GM12878 (cell line): ENCODE results near the gene ZSWIM9. TPM values are rescaled to one million over a fixed set of nuclear protein-coding genes. Genes with fewer than 3 reads are reported as not detected.

Source experiments
- CEBPZ ChIP-seq: fragments of 150-350 bp; IDR thresholded peaks from 2 replicates; pipeline ENCODE4 v1.6.1; 2016; ENCODE audit warnings: low read depth, low read length
- CUX1 ChIP-seq: IDR thresholded peaks from 2 replicates; pipeline ENCODE4 v1.6.1; 2012; ENCODE audit warnings: improper control_type of control experiment, low read depth, low read length; ENCODE audit not compliant: insufficient replicate concordance
- PAX8 ChIP-seq: fragments of 450-650 bp; IDR thresholded peaks from 2 replicates; pipeline ENCODE4 v1.6.1; 2017; ENCODE audit warnings: mild to moderate bottlenecking, moderate library complexity
- RAD21 ChIP-seq: IDR thresholded peaks from 2 replicates; pipeline ENCODE4 v1.6.1; 2011; ENCODE audit warnings: mild to moderate bottlenecking, low read depth, low read length, moderate library complexity; ENCODE audit not compliant: insufficient read depth
- SREBF2 ChIP-seq: IDR thresholded peaks from 2 replicates; pipeline ENCODE4 v1.6.1; 2012; ENCODE audit warnings: mild to moderate bottlenecking, low read length
- STAT3 ChIP-seq: IDR thresholded peaks from 2 replicates; pipeline ENCODE4 v1.6.1; 2011; ENCODE audit warnings: low read depth, low read length, improper control_type of control experiment
- polyA plus RNA-seq, 11 experiments: library from polyadenylated mRNA; depleted of rRNA in 4 of 11; unstranded in 6 of 11; stranded (reverse) in 5 of 11; fragments of >200 nt; fragmentation: Nextera tagmentation in 4 of 11; fragmentation: Illumina TruSeq in 1 of 11; extraction: Ambion mirVana in 4 of 11; extraction: Trizol in 1 of 11; gene quantifications; 1 replicate in 1 of 11; 2 replicates in 10 of 11; pipeline versions ENCODE4 v1.2.1 to v1.2.3, GENCODE V29; 2011 to 2016; ENCODE audit warnings: inconsistent platforms in 2 of 11, missing spikeins in 2 of 11, low read depth in 1 of 11
- total RNA-seq, 4 experiments: library from RNA; depleted of rRNA in 3 of 4; stranded (reverse); fragments of >200 nt in 3 of 4; fragmentation: Illumina TruSeq in 1 of 4; extraction: Trizol in 1 of 4; gene quantifications; 2 replicates each; pipeline versions ENCODE4 v1.2.1 to v1.2.3, GENCODE V29; 2013 to 2021

Gene ZSWIM9
- total and polyA plus RNA-seq, 10 of the 15 experiments (the other 5 are each of a cell fraction or from before 2014, with no cell fraction given), result 0.29 to 6.2 (median 1.4) TPM; not detected in 1

GRCh38 chr19:48216933-48217332 lies 46.5 kb downstream of the ZSWIM9 start (continued):
- TF ChIP-seq SREBF2 (no peak), STAT3 (no peak), PAX8 (no peak), CUX1 (no peak), CEBPZ (no peak), RAD21 (no peak)
